ENCODE data around the gene FILIP1L. TPM values are rescaled to one million over a fixed set of nuclear protein-coding genes. Genes with fewer than 3 reads are reported as not detected.

Gene FILIP1L
- polyA plus RNA-seq, 3 donors, result 0.13 to 0.40 (median 0.25) TPM

DNA sequence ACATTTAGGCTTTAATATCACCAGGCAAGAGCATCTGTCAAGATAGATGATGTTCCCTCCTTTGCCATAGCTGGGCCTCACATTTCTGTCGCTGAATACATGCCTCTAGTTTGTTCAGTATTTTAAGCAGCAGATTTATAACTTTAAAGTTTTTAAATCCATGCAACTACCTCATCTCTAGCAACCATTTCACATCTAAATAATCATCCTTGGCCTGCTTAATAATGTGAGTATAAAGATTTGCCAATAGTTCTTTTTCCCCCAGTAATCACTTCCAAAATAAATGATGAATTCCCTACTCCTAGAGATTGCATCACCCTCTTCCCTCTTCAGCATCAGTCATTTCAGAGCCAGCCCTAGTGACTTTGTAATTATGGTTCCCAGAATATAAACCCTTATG is 36.2 kb upstream of the FILIP1L start:
- Histone ChIP-seq H3K9ac (ENCODE audit: insufficient read depth, low read length, poor library complexity, severe bottlenecking) (no peak overlapping the region), H4K20me1 (ENCODE audit: insufficient read depth, low read length) (no peaks in the 10 kb centered on the region), H3K36me3 (replicated peaks in 1 of 2; ENCODE audit: control insufficient read depth in 1 of 2, insufficient read depth in 2 of 2, low read length in 2 of 2) (no peaks in the 10 kb centered on the region), H3K9me3 (replicated peaks in 1 of 2; ENCODE audit: control insufficient read depth in 1 of 2, insufficient read depth in 1 of 2, low read length in 2 of 2) (peaks cover 6 to 7% of the 10 kb centered on the region in 2 donors), H3K27ac (ENCODE audit: low read depth in 1 of 2, low read length in 2 of 2) (no peak overlapping the region), H3K27me3 (ENCODE audit: control insufficient read depth in 2 of 2, insufficient read depth in 2 of 2, low read length in 2 of 2) (no peaks in the 10 kb centered on the region), H2AFZ (ENCODE audit: insufficient read depth, low read depth, low read length, poor library complexity, severe bottlenecking) (no peak overlapping the region), H3K4me3 (replicated peaks in 1 of 3; ENCODE audit: low read depth in 2 of 3, low read length in 3 of 3) (no peak overlapping the region), H3K79me2 (ENCODE audit: insufficient read depth, low read length) (no peaks in the 10 kb centered on the region), H3K4me1 (ENCODE audit: control insufficient read depth in 1 of 2, insufficient read depth in 2 of 2, low read length in 2 of 2) (no peaks in the 10 kb centered on the region), H3K4me2 (replicated peaks; ENCODE audit: extremely low read depth, low read length, poor library complexity, severe bottlenecking) (no peak overlapping the region)
- Mint-ChIP-seq H3K4me3 (no peak overlapping the region), H3K27ac (no peak overlapping the region), H3K4me1 (no peaks in the 10 kb centered on the region), H3K36me3 (peaks cover 5 to 12% of the 10 kb centered on the region in 2 donors), H3K9me3 (peaks cover 4 to 9% (median 6%) of the 10 kb centered on the region in 7 donors), H3K27me3 (ENCODE audit: low read depth in 3 of 3) (no peaks in the 10 kb centered on the region)
- TF ChIP-seq, protein P1, sequence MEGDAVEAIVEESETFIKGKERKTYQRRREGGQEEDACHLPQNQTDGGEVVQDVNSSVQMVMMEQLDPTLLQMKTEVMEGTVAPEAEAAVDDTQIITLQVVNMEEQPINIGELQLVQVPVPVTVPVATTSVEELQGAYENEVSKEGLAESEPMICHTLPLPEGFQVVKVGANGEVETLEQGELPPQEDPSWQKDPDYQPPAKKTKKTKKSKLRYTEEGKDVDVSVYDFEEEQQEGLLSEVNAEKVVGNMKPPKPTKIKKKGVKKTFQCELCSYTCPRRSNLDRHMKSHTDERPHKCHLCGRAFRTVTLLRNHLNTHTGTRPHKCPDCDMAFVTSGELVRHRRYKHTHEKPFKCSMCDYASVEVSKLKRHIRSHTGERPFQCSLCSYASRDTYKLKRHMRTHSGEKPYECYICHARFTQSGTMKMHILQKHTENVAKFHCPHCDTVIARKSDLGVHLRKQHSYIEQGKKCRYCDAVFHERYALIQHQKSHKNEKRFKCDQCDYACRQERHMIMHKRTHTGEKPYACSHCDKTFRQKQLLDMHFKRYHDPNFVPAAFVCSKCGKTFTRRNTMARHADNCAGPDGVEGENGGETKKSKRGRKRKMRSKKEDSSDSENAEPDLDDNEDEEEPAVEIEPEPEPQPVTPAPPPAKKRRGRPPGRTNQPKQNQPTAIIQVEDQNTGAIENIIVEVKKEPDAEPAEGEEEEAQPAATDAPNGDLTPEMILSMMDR (IDR thresholded peaks at IDR 0.05), result no peak
- intact Hi-C loops (cut with micrococcal nuclease), result no loop called here
- no CpG with 5 or more reads among the region's 1 CpG for WGBS (ENCODE audit: insufficient coverage)
- DNase-seq, result no peak

DNA sequence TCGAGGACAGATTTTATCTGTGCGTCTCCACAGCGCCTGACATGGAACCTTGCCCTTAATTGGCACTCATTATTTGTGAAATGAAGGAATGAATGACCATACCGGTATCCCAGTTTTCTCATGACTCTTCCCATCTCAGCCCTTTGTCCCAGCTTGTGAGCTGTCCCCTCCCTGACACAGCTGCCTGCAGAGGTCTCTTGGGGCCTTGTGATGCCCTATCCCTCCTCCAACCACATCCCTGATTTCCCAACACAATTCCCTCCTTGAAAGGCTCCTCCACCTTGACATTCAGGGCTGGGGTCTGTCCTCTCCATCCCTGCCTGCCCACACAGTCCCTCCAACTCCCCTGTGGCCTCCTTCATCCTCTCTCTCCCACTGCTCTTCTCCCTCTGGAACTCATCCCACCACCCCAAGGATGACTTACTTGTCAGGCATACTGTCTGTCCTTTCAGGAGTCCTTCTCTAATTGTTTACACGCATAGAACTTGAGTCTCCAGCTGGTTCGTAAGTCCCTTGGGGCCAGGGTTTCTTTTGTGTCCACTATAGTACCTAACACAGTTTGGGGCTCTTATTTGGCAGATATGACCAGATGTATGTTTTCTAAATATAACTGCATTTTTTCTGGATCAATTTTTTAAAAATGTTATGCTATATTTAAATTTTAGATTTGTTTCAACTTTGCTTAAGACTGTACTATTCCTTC is 35.6 kb upstream of the FILIP1L start:
- no peaks in the 10 kb centered on the region for H3K27me3 ChIP-seq (ENCODE audit: control insufficient read depth in 2 of 2, insufficient read depth in 2 of 2, low read length in 2 of 2)
- no peak overlapping the region for H3K27ac Mint-ChIP-seq
- WGBS (ENCODE audit: insufficient coverage), result 100% methylated on average over 2 of the region's 6 CpGs
- no peak overlapping the region for H3K4me3 Mint-ChIP-seq
- intact Hi-C loops (cut with micrococcal nuclease), result no loop called here
- H4K20me1 ChIP-seq (ENCODE audit: insufficient read depth, low read length), result no peaks in the 10 kb centered on the region
- H3K4me1 ChIP-seq (ENCODE audit: control insufficient read depth in 1 of 2, insufficient read depth in 2 of 2, low read length in 2 of 2), result no peaks in the 10 kb centered on the region
- no peaks in the 10 kb centered on the region for H3K79me2 ChIP-seq (ENCODE audit: insufficient read depth, low read length)
- H3K27me3 Mint-ChIP-seq (ENCODE audit: low read depth in 3 of 3), result peaks cover 0 to 2% (median 0%) of the 10 kb centered on the region in 3 donors
- H3K9me3 ChIP-seq (replicated peaks in 1 of 2; ENCODE audit: control insufficient read depth in 1 of 2, insufficient read depth in 1 of 2, low read length in 2 of 2), result peaks cover 0 to 4% of the 10 kb centered on the region in 2 donors
- H3K4me3 ChIP-seq (replicated peaks in 1 of 3; ENCODE audit: low read depth in 2 of 3, low read length in 3 of 3), result no peak overlapping the region
- no peaks in the 10 kb centered on the region for H3K36me3 ChIP-seq (replicated peaks in 1 of 2; ENCODE audit: control insufficient read depth in 1 of 2, insufficient read depth in 2 of 2, low read length in 2 of 2)
- H3K27ac ChIP-seq (ENCODE audit: low read depth in 1 of 2, low read length in 2 of 2), result no peak overlapping the region
- DNase-seq, result no peak
- TF ChIP-seq, protein P1 (IDR thresholded peaks at IDR 0.05), result no peak
- no peak overlapping the region for H2AFZ ChIP-seq (ENCODE audit: insufficient read depth, low read depth, low read length, poor library complexity, severe bottlenecking)
- peaks cover 0 to 4% (median 0%) of the 10 kb centered on the region in 7 donors for H3K9me3 Mint-ChIP-seq
- H3K4me1 Mint-ChIP-seq, result no peaks in the 10 kb centered on the region
- no peak overlapping the region for H3K4me2 ChIP-seq (replicated peaks; ENCODE audit: extremely low read depth, low read length, poor library complexity, severe bottlenecking)
- no peak overlapping the region for H3K9ac ChIP-seq (ENCODE audit: insufficient read depth, low read length, poor library complexity, severe bottlenecking)
- peaks cover 5 to 7% of the 10 kb centered on the region in 2 donors for H3K36me3 Mint-ChIP-seq

Measured in CD14-positive monocyte (primary cell).